H1 (cell line): Measurements from ENCODE around the gene SERPINA1. TPM values are rescaled to one million over a fixed set of nuclear protein-coding genes. Genes with fewer than 3 reads are reported as not detected.
"Not testable (repeated sequence)": the region's sequence is repeated elsewhere in the genome, so short reads cannot be mapped to it uniquely, and the experiment has no call there.

Source experiments
- CTCF ChIA-PET: fragments of 300-600 bp; sonication (Branson Sonifier 250); formaldehyde crosslinking; loops from one replicate; lab custom pipeline; 2021; ENCODE audit not compliant: partially characterized antibody; lab: Charles Lee
- POLR2A ChIA-PET: fragments of 300-600 bp; sonication (Branson Sonifier 250); formaldehyde crosslinking; loops from one replicate; lab custom pipeline; 2021; ENCODE audit warnings: inconsistent platforms; ENCODE audit not compliant: partially characterized antibody; lab: Charles Lee
- DNase-seq, 2 experiments: peaks; one replicate each; pipeline versions ENCODE4 v3.0.0 to v3.0.0-alpha.2; 2010 to 2022; ENCODE audit warnings: low spot score in 2 of 2, low read depth in 1 of 2, mixed read lengths in 1 of 2
- FAIRE-seq: peaks from 2 replicates; lab custom pipeline; 2011; peaks lifted over from hg19 to GRCh38; lab: Jason Lieb, UNC
- H2AFZ ChIP-seq: 2 replicates; pipeline ENCODE4 v1.8.1; 2012; ENCODE audit warnings: low read length, inconsistent platforms
- H2AK5ac ChIP-seq: 2 replicates; pipeline ENCODE4 v1.6.1; 2013; ENCODE audit warnings: low read depth, low read length
- H2BK120ac ChIP-seq: replicated peaks from 2 replicates; pipeline ENCODE3; 2013; ENCODE audit warnings: low read depth, low read length, inconsistent platforms
- H2BK12ac ChIP-seq: 2 replicates; pipeline ENCODE4 v1.6.1; 2013; ENCODE audit warnings: low read depth, low read length
- H2BK15ac ChIP-seq: 2 replicates; pipeline ENCODE4 v1.6.1; 2013; ENCODE audit warnings: low read length
- H2BK20ac ChIP-seq: 2 replicates; pipeline ENCODE4 v1.6.1; 2013; ENCODE audit warnings: low read length
- H2BK5ac ChIP-seq: 2 replicates; pipeline ENCODE4 v1.6.1; 2013; ENCODE audit warnings: low read depth, low read length
- H3K14ac ChIP-seq: 2 replicates; pipeline ENCODE4 v1.6.1; 2013; ENCODE audit warnings: inconsistent platforms; ENCODE audit not compliant: insufficient read length
- H3K18ac ChIP-seq: 2 replicates; pipeline ENCODE4 v1.6.1; 2013; ENCODE audit warnings: low read length; ENCODE audit errors: extremely low read depth
- H3K23ac ChIP-seq: 2 replicates; pipeline ENCODE4 v1.6.1; 2013; ENCODE audit warnings: inconsistent platforms; ENCODE audit not compliant: insufficient read length
- H3K23me2 ChIP-seq: 2 replicates; pipeline ENCODE4 v1.6.1; 2013; ENCODE audit warnings: low read depth, low read length
- H3K27ac ChIP-seq: 2 replicates; pipeline ENCODE4 v1.6.1; 2011; ENCODE audit warnings: low read depth, low read length, inconsistent platforms
- H3K27me3 ChIP-seq, 4 experiments: replicated peaks in 1 of 4; 1 replicate in 1 of 4; 2 replicates in 3 of 4; pipeline versions ENCODE4 v1.6.1 to v1.8.1; 2011 to 2013; ENCODE audit warnings: low read length in 3 of 4, mild to moderate bottlenecking in 3 of 4, inconsistent platforms in 2 of 4, mixed read lengths in 2 of 4, moderate library complexity in 1 of 4; ENCODE audit not compliant: control insufficient read depth in 3 of 4, insufficient read depth in 3 of 4; ENCODE audit errors: extremely low read depth in 1 of 4
- H3K36me3 ChIP-seq, 4 experiments: 2 replicates each; pipeline versions ENCODE4 v1.6.1 to v1.8.1; 2011 to 2013; ENCODE audit warnings: mild to moderate bottlenecking in 4 of 4, low read length in 3 of 4, moderate library complexity in 2 of 4, control low read depth in 1 of 4, inconsistent platforms in 1 of 4; ENCODE audit not compliant: insufficient read depth in 4 of 4, control insufficient read depth in 2 of 4
- H3K4ac ChIP-seq: replicated peaks from 2 replicates; pipeline ENCODE3; 2013; ENCODE audit warnings: low read length, low read depth, mixed read lengths, inconsistent platforms; ENCODE audit not compliant: insufficient read length
- H3K4me1 ChIP-seq, 4 experiments: replicated peaks in 1 of 4; 1 replicate in 1 of 4; 2 replicates in 3 of 4; pipeline versions ENCODE4 v1.6.1 to v1.8.1; 2011 to 2013; ENCODE audit warnings: low read length in 3 of 4, inconsistent platforms in 2 of 4, mixed read lengths in 1 of 4; ENCODE audit not compliant: insufficient read depth in 4 of 4, control insufficient read depth in 3 of 4
- H3K4me2 ChIP-seq, 2 experiments: 2 replicates each; pipeline versions ENCODE4 v1.6.1 to v1.8.1; 2011 to 2013; ENCODE audit warnings: low read depth in 2 of 2, low read length in 2 of 2, control low read depth in 1 of 2, inconsistent platforms in 1 of 2, mild to moderate bottlenecking in 1 of 2; ENCODE audit not compliant: insufficient read depth in 1 of 2
- H3K4me3 ChIP-seq, 4 experiments: fragments of 200-600, 300-600 bp in 1 of 4; sonication (generic), shearing (Covaris generic), sonication (Bioruptor Twin) in 1 of 4; 2 replicates each; pipeline versions ENCODE4 v1.5.1 to v1.8.1; 2011 to 2016; ENCODE audit warnings: low read length in 4 of 4, low read depth in 3 of 4, control low read depth in 2 of 4, inconsistent platforms in 2 of 4, mild to moderate bottlenecking in 2 of 4, mixed read lengths in 1 of 4, moderate library complexity in 1 of 4; ENCODE audit not compliant: insufficient read depth in 2 of 4; ENCODE audit errors: extremely low read depth in 1 of 4
- H3K56ac ChIP-seq: replicated peaks from 2 replicates; pipeline ENCODE3; 2013; ENCODE audit warnings: low read depth, mild to moderate bottlenecking, mixed read lengths, low read length, inconsistent platforms; ENCODE audit not compliant: insufficient read length
- H3K79me1 ChIP-seq: 2 replicates; pipeline ENCODE4 v1.6.1; 2013; ENCODE audit warnings: low read depth, low read length, control low read depth
- H3K79me2 ChIP-seq, 2 experiments: 2 replicates each; pipeline versions ENCODE4 v1.6.1 to v1.8.1; 2012 to 2013; ENCODE audit warnings: low read length in 2 of 2, mild to moderate bottlenecking in 2 of 2, inconsistent platforms in 1 of 2; ENCODE audit not compliant: insufficient read depth in 2 of 2, control insufficient read depth in 1 of 2
- H3K9ac ChIP-seq, 4 experiments: replicated peaks in 1 of 4; 1 replicate in 1 of 4; 2 replicates in 3 of 4; pipeline versions ENCODE4 v1.6.1 to v1.8.1; 2011 to 2013; ENCODE audit warnings: low read depth in 3 of 4, low read length in 3 of 4, control low read depth in 2 of 4, mild to moderate bottlenecking in 2 of 4, moderate library complexity in 2 of 4, inconsistent platforms in 1 of 4; ENCODE audit errors: extremely low read depth in 1 of 4
- H3K9me3 ChIP-seq, 2 experiments: 2 replicates each; pipeline versions ENCODE4 v1.6.1 to v1.8.1; 2012 to 2013; ENCODE audit warnings: mild to moderate bottlenecking in 2 of 2, moderate library complexity in 2 of 2, control low read depth in 1 of 2, inconsistent platforms in 1 of 2, low read depth in 1 of 2, low read length in 1 of 2, mixed read lengths in 1 of 2; ENCODE audit not compliant: insufficient read depth in 2 of 2
- H4K20me1 ChIP-seq, 2 experiments: replicated peaks in 1 of 2; 2 replicates each; pipeline versions ENCODE3 to v1.8.1; 2011 to 2013; ENCODE audit warnings: inconsistent platforms in 2 of 2, low read length in 2 of 2, mild to moderate bottlenecking in 1 of 2; ENCODE audit not compliant: insufficient read depth in 2 of 2, control insufficient read depth in 1 of 2
- H4K5ac ChIP-seq: 2 replicates; pipeline ENCODE4 v1.6.1; 2013; ENCODE audit warnings: low read length, low read depth, mixed read lengths, inconsistent platforms; ENCODE audit not compliant: insufficient read length
- H4K8ac ChIP-seq: 2 replicates; pipeline ENCODE4 v1.8.0; 2013; ENCODE audit warnings: mild to moderate bottlenecking, moderate library complexity, low read length, inconsistent platforms; ENCODE audit not compliant: insufficient read depth; ENCODE audit errors: extremely low read depth
- H4K91ac ChIP-seq: replicated peaks from 2 replicates; pipeline ENCODE3; 2013; ENCODE audit warnings: low read length, mixed read lengths, inconsistent platforms; ENCODE audit not compliant: insufficient read length
- WGBS, 2 experiments: shearing (Covaris generic) in 1 of 2; methylation state at CpG; one replicate each; pipeline versions ENCODE4 v1.1.6 to v1.1.7; 2013 to 2015; ENCODE audit warnings: low lambda C conversion rate in 2 of 2, mixed read lengths in 2 of 2, inconsistent platforms in 1 of 2, low coverage in 1 of 2, missing lambda C conversion rate in 1 of 2; ENCODE audit not compliant: insufficient replicate concordance in 2 of 2, insufficient coverage in 1 of 2, insufficient read length in 1 of 2; ENCODE audit errors: extremely low coverage in 1 of 2, missing lambda C conversion rate in 1 of 2; 5-methylcytosine and 5-hydroxymethylcytosine counted together
- polyA plus RNA-seq, 7 experiments: library from polyadenylated mRNA; depleted of rRNA in 3 of 7; stranded (reverse) in 5 of 7; unstranded in 2 of 7; fragments of >200 nt in 5 of 7; fragments of 200-250 nt in 2 of 7; gene quantifications; 1 replicate in 5 of 7; 2 replicates in 1 of 7; 4 replicates in 1 of 7; pipeline versions ENCODE4 v1.2.1 to v1.2.3, GENCODE V29; 2011 to 2013; ENCODE audit warnings: missing spikeins in 2 of 7, mixed read lengths in 2 of 7
- total RNA-seq: library from RNA; stranded (reverse); fragmentation: NEBNext Ultra II Directional; extraction: Animal tissue kit (Norgen Biotek cat#: 25700); gene quantifications from 2 replicates; pipeline ENCODE4 v1.2.1, GENCODE V29; 2021

The SERPINA1 gene
- total and polyA plus RNA-seq, 2 of the 8 experiments (the other 6 are each of a cell fraction or from before 2014, with no cell fraction given), result 0.08 TPM; not detected in 1

- H2BK120ac ChIP-seq, H3K4me3 ChIP-seq, H2AK5ac ChIP-seq, H3K27ac ChIP-seq, POLR2A ChIA-PET, H3K36me3 ChIP-seq, H4K20me1 ChIP-seq, H3K4me2 ChIP-seq, H4K5ac ChIP-seq, H3K18ac ChIP-seq, H3K9ac ChIP-seq, H3K56ac ChIP-seq, H2BK15ac ChIP-seq, H2BK5ac ChIP-seq, H3K4me1 ChIP-seq, FAIRE-seq, H3K79me1 ChIP-seq, H3K27me3 ChIP-seq, H3K4ac ChIP-seq, H3K9me3 ChIP-seq, H3K23me2 ChIP-seq, H3K14ac ChIP-seq, H3K23ac ChIP-seq, DNase-seq, H2AFZ ChIP-seq, H4K91ac ChIP-seq, H3K79me2 ChIP-seq, H2BK20ac ChIP-seq, H4K8ac ChIP-seq: not testable (repeated sequence)
- WGBS, 2 experiments, result 88% methylated on average over 13 of the region's 22 CpGs; no CpG with 5 or more reads in 1 of the 2 experiments
- 0 out of 2 replicates have a peak overlapping the region, but pooled peaks have one; percentile 14 for H2BK12ac ChIP-seq
- CTCF ChIA-PET, result interaction anchor here (0.6 kb wide), 1 partner anchor 53 kb away, joined by 4 read pairs; no protein-coding TSS in a partner anchor
Measured at GRCh38 chr14:94369766-94370523, 18.5 kb downstream of the SERPINA1 start.
